ENCODE data around the gene PARP15. TPM values are rescaled to one million over a fixed set of nuclear protein-coding genes. Genes with fewer than 3 reads are reported as not detected.

PARP15 gene
- total RNA-seq, 4 donors from 2014 or later = 0.39 to 2.3 (median 0.65) TPM

GRCh38 chr3:122603056-122603455 is 25.6 kb downstream of the PARP15 start:
- H3K9me3 ChIP-seq = no peaks in the 10 kb centered on the region
- no peak overlapping the region for H3K27ac ChIP-seq (replicated peaks in 1 of 4)
- 82% methylated on average over 2 of the region's 2 CpGs for WGBS
- intact Hi-C loops (cut with DNase I) = no loop called here
- no peak overlapping the region for H3K4me3 ChIP-seq
- no peaks in the 10 kb centered on the region for H3K27me3 ChIP-seq
- H3K4me1 ChIP-seq = no peaks in the 10 kb centered on the region
- no peaks in the 10 kb centered on the region for H3K36me3 ChIP-seq
- no peak for TF ChIP-seq EP300 (IDR thresholded peaks at IDR 0.05)
- no peak for TF ChIP-seq POLR2A (IDR thresholded peaks at IDR 0.05; ENCODE audit: low read depth)
- TF ChIP-seq POLR2AphosphoS5 (IDR thresholded peaks at IDR 0.05) = no peak
- TF ChIP-seq, protein P1, sequence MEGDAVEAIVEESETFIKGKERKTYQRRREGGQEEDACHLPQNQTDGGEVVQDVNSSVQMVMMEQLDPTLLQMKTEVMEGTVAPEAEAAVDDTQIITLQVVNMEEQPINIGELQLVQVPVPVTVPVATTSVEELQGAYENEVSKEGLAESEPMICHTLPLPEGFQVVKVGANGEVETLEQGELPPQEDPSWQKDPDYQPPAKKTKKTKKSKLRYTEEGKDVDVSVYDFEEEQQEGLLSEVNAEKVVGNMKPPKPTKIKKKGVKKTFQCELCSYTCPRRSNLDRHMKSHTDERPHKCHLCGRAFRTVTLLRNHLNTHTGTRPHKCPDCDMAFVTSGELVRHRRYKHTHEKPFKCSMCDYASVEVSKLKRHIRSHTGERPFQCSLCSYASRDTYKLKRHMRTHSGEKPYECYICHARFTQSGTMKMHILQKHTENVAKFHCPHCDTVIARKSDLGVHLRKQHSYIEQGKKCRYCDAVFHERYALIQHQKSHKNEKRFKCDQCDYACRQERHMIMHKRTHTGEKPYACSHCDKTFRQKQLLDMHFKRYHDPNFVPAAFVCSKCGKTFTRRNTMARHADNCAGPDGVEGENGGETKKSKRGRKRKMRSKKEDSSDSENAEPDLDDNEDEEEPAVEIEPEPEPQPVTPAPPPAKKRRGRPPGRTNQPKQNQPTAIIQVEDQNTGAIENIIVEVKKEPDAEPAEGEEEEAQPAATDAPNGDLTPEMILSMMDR (IDR thresholded peaks at IDR 0.05) = no peak
- no peak for DNase-seq (ENCODE audit: extremely low spot score)

DNA sequence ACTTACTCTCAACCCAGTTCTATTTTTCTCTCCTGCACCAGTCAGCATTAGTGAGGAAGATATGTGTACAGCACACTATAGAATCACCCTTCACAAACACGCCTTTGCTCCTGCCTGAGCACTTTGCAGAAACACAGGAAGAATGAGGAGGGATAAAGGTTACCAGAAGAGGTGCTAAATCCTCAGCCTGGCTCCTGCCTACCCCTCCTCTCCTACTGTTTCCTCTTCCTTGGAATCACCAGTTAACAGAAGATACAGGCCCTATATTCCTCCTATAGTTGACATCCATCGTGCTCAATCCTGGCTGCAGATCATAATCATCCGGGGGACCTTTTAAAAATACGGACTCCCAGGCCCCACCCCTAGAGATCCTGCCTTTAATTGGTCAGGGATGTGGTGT is 28.9 kb downstream of the PARP15 start:
- intact Hi-C loops (cut with DNase I) = no loop called here
- H3K4me3 ChIP-seq = no peak overlapping the region
- DNase-seq (ENCODE audit: extremely low spot score) = no peak
- WGBS = 87% methylated on average over 4 of the region's 4 CpGs
- H3K36me3 ChIP-seq = no peaks in the 10 kb centered on the region
- H3K9me3 ChIP-seq = no peaks in the 10 kb centered on the region
- H3K27me3 ChIP-seq = no peaks in the 10 kb centered on the region
- no peaks in the 10 kb centered on the region for H3K4me1 ChIP-seq
- TF ChIP-seq, protein P1 (IDR thresholded peaks at IDR 0.05) = no peak
- TF ChIP-seq POLR2AphosphoS5 (IDR thresholded peaks at IDR 0.05) (no peak), POLR2A (IDR thresholded peaks at IDR 0.05; ENCODE audit: low read depth) (no peak), EP300 (IDR thresholded peaks at IDR 0.05) (no peak)
- no peak overlapping the region for H3K27ac ChIP-seq (replicated peaks in 1 of 4)

- TF ChIP-seq POLR2A (IDR thresholded peaks at IDR 0.05; ENCODE audit: low read depth) (no peak), POLR2AphosphoS5 (IDR thresholded peaks at IDR 0.05) (no peak), EP300 (IDR thresholded peaks at IDR 0.05) (no peak)
- TF ChIP-seq, protein P1 (IDR thresholded peaks at IDR 0.05) = no peak
- 97% methylated on average over 1 of the region's 1 CpG for WGBS
- H3K27me3 ChIP-seq = no peaks in the 10 kb centered on the region
- intact Hi-C loops (cut with DNase I) = no loop called here
- H3K9me3 ChIP-seq = no peaks in the 10 kb centered on the region
- H3K4me3 ChIP-seq = no peak overlapping the region
- H3K36me3 ChIP-seq = no peaks in the 10 kb centered on the region
- H3K27ac ChIP-seq (replicated peaks in 1 of 4) = no peak overlapping the region
- no peak for DNase-seq (ENCODE audit: extremely low spot score)
- H3K4me1 ChIP-seq = no peaks in the 10 kb centered on the region
Observed at GRCh38 chr3:122608916-122609315, 31.5 kb downstream of the PARP15 start.

DNA sequence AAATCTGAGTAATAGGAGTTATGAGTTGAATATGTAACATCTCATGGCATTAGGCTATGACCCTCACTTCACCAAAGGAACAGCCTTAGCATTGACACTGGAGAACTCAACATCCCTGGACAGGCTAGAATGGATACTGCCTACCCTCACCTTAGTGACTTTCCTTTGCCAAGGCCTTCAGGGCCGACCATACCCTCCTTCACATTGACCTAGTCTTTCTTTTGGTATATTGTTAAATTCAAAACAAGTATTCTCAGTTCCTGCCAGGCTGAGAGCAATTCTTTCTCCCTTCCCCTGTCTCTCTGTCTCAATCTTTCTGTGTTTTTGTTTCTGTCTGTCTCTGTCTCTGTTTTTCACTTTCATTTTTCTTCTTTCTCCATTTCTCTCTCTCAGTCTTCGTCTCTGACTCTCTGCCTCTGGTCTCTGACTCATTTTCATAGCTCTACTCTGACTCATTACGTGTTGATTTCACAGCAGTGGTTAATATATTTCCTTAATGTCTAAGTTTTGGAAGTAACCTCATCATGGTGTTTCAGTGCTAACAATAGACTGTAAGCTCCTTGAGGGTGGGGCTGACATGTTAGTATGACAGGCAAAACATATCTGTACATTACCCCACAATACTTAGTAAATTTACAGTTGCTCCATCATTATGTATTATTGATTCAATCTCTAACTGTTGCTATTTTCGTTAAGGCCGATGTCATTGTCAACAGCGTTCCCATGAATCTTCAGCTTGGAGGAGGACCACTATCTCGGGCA is 32.5 kb downstream of the PARP15 start:
- TF ChIP-seq, protein P1 (IDR thresholded peaks at IDR 0.05) = no peak
- no peak for TF ChIP-seq POLR2A (IDR thresholded peaks at IDR 0.05; ENCODE audit: low read depth)
- no peak for TF ChIP-seq EP300 (IDR thresholded peaks at IDR 0.05)
- TF ChIP-seq POLR2AphosphoS5 (IDR thresholded peaks at IDR 0.05) = no peak
- H3K9me3 ChIP-seq = no peaks in the 10 kb centered on the region
- WGBS = 83% methylated on average over 7 of the region's 7 CpGs
- no peak overlapping the region for H3K4me3 ChIP-seq
- no peak overlapping the region for H3K27ac ChIP-seq (replicated peaks in 1 of 4)
- no peaks in the 10 kb centered on the region for H3K36me3 ChIP-seq
- H3K27me3 ChIP-seq = no peaks in the 10 kb centered on the region
- intact Hi-C loops (cut with DNase I) = no loop called here
- no peak for DNase-seq (ENCODE audit: extremely low spot score)
- H3K4me1 ChIP-seq = no peaks in the 10 kb centered on the region

DNA sequence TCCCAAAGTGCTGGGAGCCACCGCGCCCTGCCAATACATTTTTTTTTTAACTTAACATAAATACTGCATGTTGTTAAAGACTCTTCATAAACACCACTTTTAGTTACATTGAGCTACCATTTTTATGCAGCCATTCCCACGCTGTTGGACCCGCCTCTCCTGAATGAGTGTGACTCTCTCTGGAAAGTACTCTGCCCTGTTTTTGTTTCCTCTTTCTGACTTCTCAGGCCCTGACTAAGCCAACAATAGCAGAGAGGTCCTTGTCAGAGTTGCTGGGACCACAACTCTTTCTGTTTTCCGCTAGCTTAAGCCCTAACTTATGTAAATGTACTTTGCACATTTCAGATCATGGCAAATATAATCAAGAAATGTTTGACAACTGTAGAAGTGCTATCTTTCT is 35.2 kb downstream of the PARP15 start:
- Histone ChIP-seq H3K9me3 (no peaks in the 10 kb centered on the region), H3K4me3 (no peak overlapping the region), H3K27me3 (no peaks in the 10 kb centered on the region), H3K36me3 (no peaks in the 10 kb centered on the region), H3K27ac (replicated peaks in 1 of 4) (no peak overlapping the region), H3K4me1 (no peaks in the 10 kb centered on the region)
- intact Hi-C loops (cut with DNase I) = no loop called here
- 92% methylated on average over 5 of the region's 5 CpGs for WGBS
- DNase-seq (ENCODE audit: extremely low spot score) = no peak
- no peak for TF ChIP-seq EP300 (IDR thresholded peaks at IDR 0.05)

All from esophagus muscularis mucosa (tissue), 4 donors.